Fibroblast of lung (primary cell): ENCODE measurements around the gene DUOX2.

Experiments
- CTCF ChIP-seq, 2 donors: IDR thresholded peaks in 1 of 2; conservative IDR thresholded peaks in 1 of 2; 1 replicate in 1 of 2; 2 replicates in 1 of 2; pipeline ENCODE4 v1.5.1; 2011 to 2012; ENCODE audit warnings: low read length in 2 of 2, control low read depth in 1 of 2, inconsistent platforms in 1 of 2, low read depth in 1 of 2, mild to moderate bottlenecking in 1 of 2
- EZH2 ChIP-seq: IDR thresholded peaks from 2 replicates; pipeline ENCODE4 v1.5.1; 2012; ENCODE audit warnings: low read length, control low read depth, mild to moderate bottlenecking; ENCODE audit errors: missing control alignments

GRCh38 chr15:45132844-45133560 lies 19.0 kb upstream of the DUOX2 start:
- no peak for TF ChIP-seq CTCF (conservative IDR thresholded peaks at IDR 0.05 in 1 of 2, IDR thresholded peaks at IDR 0.05 in 1 of 2; ENCODE audit: low read depth in 1 of 2, low read length in 2 of 2)
- no peak for TF ChIP-seq EZH2
